Trophoblast cell (in vitro differentiated cells and primary cell): ENCODE data around the gene CTSA. TPM values are rescaled to one million over a fixed set of nuclear protein-coding genes. Genes with fewer than 3 reads are reported as not detected.
A peak's percentile ranks its signal among the peaks of the same experiment; 100 is the strongest.

Source experiments
- DNase-seq, 2 donors: peaks; one replicate each; pipeline ENCODE4 v3.0.0-alpha.2; 2016
- H2AFZ ChIP-seq: 2 replicates; pipeline ENCODE4 v1.6.1; 2013; ENCODE audit warnings: low read length, moderate library complexity, mild to moderate bottlenecking; ENCODE audit not compliant: insufficient read depth, poor library complexity
- H2AK5ac ChIP-seq: 2 replicates; pipeline ENCODE4 v1.6.1; 2013; ENCODE audit warnings: mild to moderate bottlenecking, low read length
- H2BK120ac ChIP-seq: 2 replicates; pipeline ENCODE4 v1.6.1; 2013; ENCODE audit warnings: low read length, mild to moderate bottlenecking, moderate library complexity; ENCODE audit not compliant: insufficient read depth, poor library complexity
- H2BK12ac ChIP-seq: 2 replicates; pipeline ENCODE4 v1.6.1; 2013; ENCODE audit warnings: mild to moderate bottlenecking, low read length, moderate library complexity
- H2BK5ac ChIP-seq: 2 replicates; pipeline ENCODE4 v1.6.1; 2013; ENCODE audit warnings: low read length, low read depth, moderate library complexity, mild to moderate bottlenecking; ENCODE audit not compliant: poor library complexity
- H3K14ac ChIP-seq: 2 replicates; pipeline ENCODE4 v1.6.1; 2013; ENCODE audit warnings: mild to moderate bottlenecking, low read length
- H3K18ac ChIP-seq: 2 replicates; pipeline ENCODE4 v1.6.1; 2013; ENCODE audit warnings: mild to moderate bottlenecking, low read length
- H3K23ac ChIP-seq: 2 replicates; pipeline ENCODE4 v1.6.1; 2013; ENCODE audit warnings: low read length
- H3K27ac ChIP-seq: 2 replicates; pipeline ENCODE4 v1.5.1; 2013; ENCODE audit warnings: low read depth, mild to moderate bottlenecking, inconsistent platforms, low read length, moderate library complexity
- H3K27me3 ChIP-seq: 2 replicates; pipeline ENCODE4 v1.6.1; 2013; ENCODE audit warnings: inconsistent platforms, mild to moderate bottlenecking, low read length, moderate library complexity; ENCODE audit not compliant: insufficient read depth
- H3K36me3 ChIP-seq, 2 experiments: 1 replicate in 1 of 2; 2 replicates in 1 of 2; pipeline ENCODE4 v1.6.1; 2013; ENCODE audit warnings: low read length in 2 of 2, mild to moderate bottlenecking in 2 of 2, moderate library complexity in 1 of 2; ENCODE audit not compliant: insufficient read depth in 2 of 2, control insufficient read depth in 1 of 2
- H3K4ac ChIP-seq: 2 replicates; pipeline ENCODE4 v1.6.1; 2013; ENCODE audit warnings: low read depth, mild to moderate bottlenecking, low read length, moderate library complexity
- H3K4me1 ChIP-seq, 2 experiments: 1 replicate in 1 of 2; 2 replicates in 1 of 2; pipeline ENCODE4 v1.6.1; 2013; ENCODE audit warnings: low read length in 2 of 2, mild to moderate bottlenecking in 2 of 2, moderate library complexity in 1 of 2; ENCODE audit not compliant: insufficient read depth in 2 of 2, control insufficient read depth in 1 of 2
- H3K4me2 ChIP-seq: 2 replicates; pipeline ENCODE4 v1.6.1; 2013; ENCODE audit warnings: inconsistent platforms, mild to moderate bottlenecking, low read length, moderate library complexity
- H3K4me3 ChIP-seq: 2 replicates; pipeline ENCODE4 v1.5.1; 2013; ENCODE audit warnings: mild to moderate bottlenecking, low read depth, low read length, inconsistent platforms
- H3K79me1 ChIP-seq: one replicate; pipeline ENCODE4 v1.6.1; 2013; ENCODE audit warnings: low read length
- H3K79me2 ChIP-seq: 2 replicates; pipeline ENCODE4 v1.6.1; 2013; ENCODE audit warnings: low read length, mild to moderate bottlenecking; ENCODE audit not compliant: control insufficient read depth, insufficient read depth, poor library complexity
- H3K9ac ChIP-seq: 2 replicates; pipeline ENCODE4 v1.6.1; 2013; ENCODE audit warnings: mild to moderate bottlenecking, low read length
- H3K9me3 ChIP-seq: 2 replicates; pipeline ENCODE4 v1.6.1; 2013; ENCODE audit warnings: low read depth, mild to moderate bottlenecking, control low read depth, inconsistent platforms, low read length; ENCODE audit not compliant: insufficient read depth
- H4K12ac ChIP-seq: 2 replicates; pipeline ENCODE4 v1.6.1; 2013; ENCODE audit warnings: low read depth, mild to moderate bottlenecking, low read length, moderate library complexity
- H4K8ac ChIP-seq: 2 replicates; pipeline ENCODE4 v1.6.1; 2013; ENCODE audit warnings: low read depth, mild to moderate bottlenecking, low read length, moderate library complexity
- H4K91ac ChIP-seq: one replicate; pipeline ENCODE4 v1.6.1; 2013; ENCODE audit warnings: low read depth, mild to moderate bottlenecking, low read length, moderate library complexity
- WGBS: extraction: QIAGEN DNeasy Blood & Tissue Kit; methylation state at CpG from one replicate; pipeline ENCODE4 v1.1.7; 2013; ENCODE audit warnings: missing lambda C conversion rate; ENCODE audit not compliant: insufficient read length, insufficient coverage; ENCODE audit errors: extremely low coverage; 5-methylcytosine and 5-hydroxymethylcytosine counted together
- polyA plus RNA-seq: library from polyadenylated mRNA; stranded (reverse); fragments of 200-250 nt; gene quantifications from 2 replicates; pipeline ENCODE4 v1.2.3, GENCODE V29; 2013

Gene CTSA
- polyA plus RNA-seq = 69.0 and 71.9 TPM in 2 replicates

DNA sequence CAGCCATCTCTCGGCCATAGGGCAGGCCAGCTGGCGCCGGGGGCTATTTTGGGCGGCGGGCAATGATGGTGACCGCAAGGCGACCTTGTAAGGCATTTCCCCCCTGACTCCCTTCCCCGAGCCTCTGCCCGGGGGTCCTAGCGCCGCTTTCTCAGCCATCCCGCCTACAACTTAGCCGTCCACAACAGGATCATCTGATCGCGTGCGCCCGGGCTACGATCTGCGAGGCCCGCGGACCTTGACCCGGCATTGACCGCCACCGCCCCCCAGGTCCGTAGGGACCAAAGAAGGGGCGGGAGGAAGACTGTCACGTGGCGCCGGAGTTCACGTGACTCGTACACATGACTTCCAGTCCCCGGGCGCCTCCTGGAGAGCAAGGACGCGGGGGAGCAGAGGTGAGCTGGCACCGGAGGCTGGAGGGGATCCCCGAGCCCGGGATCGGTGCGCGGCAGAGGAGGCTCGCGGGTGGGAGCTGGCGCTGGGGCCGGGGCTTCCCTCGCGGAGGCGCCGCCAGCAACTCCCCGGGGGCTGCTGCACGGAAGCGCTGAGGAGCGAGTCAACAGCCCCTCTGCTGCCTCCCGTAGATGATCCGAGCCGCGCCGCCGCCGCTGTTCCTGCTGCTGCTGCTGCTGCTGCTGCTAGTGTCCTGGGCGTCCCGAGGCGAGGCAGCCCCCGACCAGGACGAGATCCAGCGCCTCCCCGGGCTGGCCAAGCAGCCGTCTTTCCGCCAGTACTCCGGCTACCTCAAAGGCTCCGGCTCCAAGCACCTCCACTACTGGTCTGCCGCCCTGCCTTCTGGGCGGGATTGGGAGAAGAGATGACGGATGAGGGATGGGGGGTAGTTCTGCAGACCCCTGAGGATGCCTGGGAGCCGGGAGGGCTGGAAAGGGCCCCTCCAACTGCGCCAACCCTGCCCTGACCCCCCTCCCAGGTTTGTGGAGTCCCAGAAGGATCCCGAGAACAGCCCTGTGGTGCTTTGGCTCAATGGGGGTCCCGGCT, at the start of gene CTSA, which contains the start of gene NEURL2:
Gene CTSA (plus strand): TSS at position 351 of the 999 bp plus-strand sequence. CDS start 234 bp downstream, at position 585.
Gene NEURL2 (minus strand): TSS at position 224 of the 999 bp plus-strand sequence. CDS start 217 bp downstream, at position 7.
- H3K4me2 ChIP-seq = peak within 1 kb of the TSS; percentile 97
- peak within 1 kb of the TSS; percentile 78 for H4K12ac ChIP-seq
- H3K23ac ChIP-seq = no peak within 1 kb of the TSS
- H4K91ac ChIP-seq = peak within 1 kb of the TSS; percentile 56
- no peak within 1 kb of the TSS for H3K27ac ChIP-seq
- H3K9ac ChIP-seq = peak within 1 kb of the TSS; percentile 74
- H3K4ac ChIP-seq = peak within 1 kb of the TSS; percentile 48
- WGBS = no CpG with 5 or more reads among the region's 78 CpGs
- peaks cover 9 to 15% of the 10 kb centered on the region in 2 experiments for H3K4me1 ChIP-seq
- H3K27me3 ChIP-seq = no peaks in the 10 kb centered on the region
- H3K14ac ChIP-seq = peak within 1 kb of the TSS; percentile 73
- peak within 1 kb of the TSS; percentile 32 for H3K18ac ChIP-seq
- peak within 1 kb of the TSS; percentile 70 for H2BK120ac ChIP-seq
- H2BK5ac ChIP-seq = peak within 1 kb of the TSS; percentile 15
- H3K79me1 ChIP-seq = peaks cover 9% of the 10 kb centered on the region
- H2BK12ac ChIP-seq = no peak within 1 kb of the TSS
- peaks cover 4% of the 10 kb centered on the region for H3K79me2 ChIP-seq
- H2AK5ac ChIP-seq = peak within 1 kb of the TSS; percentile 3
- H3K4me3 ChIP-seq = peak within 1 kb of the TSS; percentile 80
- H3K36me3 ChIP-seq = peaks cover 6 to 22% of the 10 kb centered on the region in 2 experiments
- no peaks in the 10 kb centered on the region for H3K9me3 ChIP-seq
- H2AFZ ChIP-seq = peak within 1 kb of the TSS; percentile 93
- peak within 1 kb of the TSS; percentile 95 for H4K8ac ChIP-seq
- peak; percentile 76 to 84 for DNase-seq

DNA sequence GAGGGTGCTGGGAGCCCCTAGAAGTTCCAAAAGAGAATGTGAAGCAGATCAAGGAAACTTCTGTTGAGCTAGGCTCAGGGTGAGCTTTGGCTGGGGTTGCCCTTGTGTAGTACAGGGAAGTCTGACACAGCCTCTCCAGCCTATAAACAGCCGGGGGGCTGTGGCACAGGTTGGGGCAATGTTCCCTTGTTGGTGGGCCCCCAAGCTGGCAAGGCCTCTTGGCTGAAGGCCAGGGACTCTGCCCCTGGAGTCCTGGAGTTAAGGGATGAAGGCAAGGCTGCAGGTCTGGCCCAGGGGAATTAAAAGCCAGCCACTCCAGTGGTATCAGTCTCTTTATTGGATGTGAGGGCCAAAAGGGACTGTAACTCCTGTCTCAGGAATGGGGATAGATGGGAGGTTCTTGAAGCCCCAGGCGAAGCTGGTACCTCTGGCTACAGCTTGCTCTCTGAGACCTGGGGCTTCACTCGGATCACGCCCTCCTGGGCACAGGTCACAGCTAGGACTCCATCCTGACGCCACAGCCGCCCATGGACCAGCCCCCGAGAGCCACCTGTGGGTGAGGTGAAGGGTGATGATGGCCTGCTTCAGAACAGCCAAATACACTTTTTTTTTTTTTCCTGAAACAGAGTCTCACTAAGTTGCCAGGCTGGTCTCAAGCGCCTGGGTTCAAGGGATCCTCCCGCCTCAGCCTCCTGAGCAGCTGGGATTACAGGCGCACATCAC, 49.6 kb upstream of the CTSA start:
- Histone ChIP-seq H3K4me2 (no peak overlapping the region), H3K27me3 (no peaks in the 10 kb centered on the region), H4K91ac (no peak overlapping the region), H3K27ac (no peak overlapping the region), H2BK12ac (no peak overlapping the region), H4K8ac (no peak overlapping the region), H3K4me3 (no peak overlapping the region), H3K9me3 (no peaks in the 10 kb centered on the region), H3K23ac (no peak overlapping the region), H3K9ac (no peak overlapping the region), H3K36me3 (peaks cover 34 to 43% of the 10 kb centered on the region in 2 experiments), H3K79me1 (no peaks in the 10 kb centered on the region), H3K4ac (no peak overlapping the region), H4K12ac (no peak overlapping the region), H2AK5ac (no peak overlapping the region), H2AFZ (no peak overlapping the region), H3K18ac (no peak overlapping the region), H3K14ac (no peak overlapping the region), H3K4me1 (no peaks in the 10 kb centered on the region), H2BK120ac (no peak overlapping the region), H2BK5ac (no peak overlapping the region), H3K79me2 (no peaks in the 10 kb centered on the region)
- DNase-seq = no peak
- WGBS = no CpG with 5 or more reads among the region's 10 CpGs

DNA sequence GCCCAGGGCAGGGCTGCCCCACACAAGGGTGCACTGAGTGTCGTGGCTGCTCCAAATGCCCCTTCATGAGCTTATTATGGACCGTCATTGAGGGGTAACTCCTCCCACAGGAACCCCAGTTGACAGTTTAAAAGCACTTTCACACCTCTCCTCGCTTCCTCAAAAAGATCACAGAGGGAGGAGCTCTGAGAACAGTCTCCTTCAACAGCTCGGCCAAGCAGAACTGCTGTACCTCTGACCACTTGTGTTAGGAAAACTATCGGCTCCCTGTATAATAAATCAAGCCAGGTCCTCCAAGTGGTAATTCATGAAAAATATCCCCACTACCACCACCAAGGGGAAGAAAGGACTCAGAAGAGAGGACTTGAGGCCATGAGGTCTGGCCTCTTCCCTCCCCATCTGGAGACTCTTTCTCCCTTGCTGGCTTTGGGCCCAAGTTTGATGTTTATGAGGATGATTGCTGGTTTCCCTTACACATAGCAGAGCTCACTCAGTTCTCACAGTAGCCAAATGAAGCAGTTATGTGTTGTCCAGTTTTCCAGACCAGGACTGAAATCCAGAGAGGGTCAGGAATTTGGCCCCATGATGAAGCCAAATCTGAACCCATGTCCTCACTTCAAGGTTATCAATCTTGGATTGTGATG, 48.8 kb upstream of the CTSA start:
- Histone ChIP-seq H3K9me3 (no peaks in the 10 kb centered on the region), H3K4ac (no peak overlapping the region), H3K9ac (no peak overlapping the region), H3K4me1 (no peaks in the 10 kb centered on the region), H2BK12ac (no peak overlapping the region), H3K27ac (no peak overlapping the region), H3K36me3 (peaks cover 36 to 43% of the 10 kb centered on the region in 2 experiments), H3K79me1 (no peaks in the 10 kb centered on the region), H3K4me3 (no peak overlapping the region), H4K91ac (no peak overlapping the region), H4K8ac (no peak overlapping the region), H3K79me2 (no peaks in the 10 kb centered on the region), H2BK120ac (no peak overlapping the region), H2BK5ac (no peak overlapping the region), H2AK5ac (no peak overlapping the region), H3K14ac (no peak overlapping the region), H3K4me2 (no peak overlapping the region), H3K23ac (no peak overlapping the region), H3K27me3 (no peaks in the 10 kb centered on the region), H2AFZ (no peak overlapping the region), H3K18ac (no peak overlapping the region), H4K12ac (no peak overlapping the region)
- no CpG with 5 or more reads among the region's 5 CpGs for WGBS
- DNase-seq = no peak

DNA sequence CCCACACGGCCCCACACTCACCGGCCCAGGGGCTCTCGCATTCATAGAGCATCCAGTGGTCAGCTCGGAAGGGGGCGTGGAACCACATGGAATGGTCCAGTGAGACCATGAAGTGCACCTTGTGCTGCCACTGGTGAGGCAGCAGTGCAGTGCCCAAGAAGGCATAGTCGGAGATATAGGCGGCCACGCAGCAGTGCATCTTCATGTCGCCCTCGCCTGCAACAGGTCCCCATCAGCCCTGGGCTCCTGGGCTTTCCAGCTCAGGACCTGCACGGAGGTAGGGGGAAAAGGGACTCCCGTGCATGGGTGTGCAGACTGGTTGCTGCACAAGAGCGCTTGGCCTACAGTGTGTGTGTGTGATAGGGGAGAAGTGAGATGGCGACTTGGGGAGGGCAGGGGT, 47.6 kb upstream of the CTSA start:
- Histone ChIP-seq H3K79me1 (no peaks in the 10 kb centered on the region), H4K8ac (no peak overlapping the region), H2BK12ac (no peak overlapping the region), H3K23ac (no peak overlapping the region), H4K12ac (no peak overlapping the region), H3K4me2 (no peak overlapping the region), H3K14ac (no peak overlapping the region), H3K4ac (no peak overlapping the region), H3K4me3 (no peak overlapping the region), H3K18ac (no peak overlapping the region), H3K9ac (no peak overlapping the region), H3K36me3 (peaks cover 40 to 46% of the 10 kb centered on the region in 2 experiments), H3K9me3 (no peaks in the 10 kb centered on the region), H3K79me2 (no peaks in the 10 kb centered on the region), H2BK5ac (no peak overlapping the region), H3K27me3 (no peaks in the 10 kb centered on the region), H3K27ac (no peak overlapping the region), H3K4me1 (no peaks in the 10 kb centered on the region), H4K91ac (no peak overlapping the region), H2AFZ (no peak overlapping the region), H2AK5ac (no peak overlapping the region), H2BK120ac (no peak overlapping the region)
- DNase-seq = no peak
- WGBS = no CpG with 5 or more reads among the region's 14 CpGs
